IMR-90 (cell line): ENCODE data around the gene LRRC8E. TPM values are rescaled to one million over a fixed set of nuclear protein-coding genes. Genes with fewer than 3 reads are reported as not detected.
A peak's percentile ranks its signal among the peaks of the same experiment; 100 is the strongest.

Source experiments
- ATAC-seq: fragments of 200-7000 bp; cut with Tn5 transposase; 2 replicates; pipeline ENCODE4 v1.9.1; 2020; ENCODE audit warnings: low read depth, mild to moderate bottlenecking, moderate library complexity
- BruUV-seq: library from RNA; stranded (reverse); fragments of 400-500 nt; replicated peaks from 2 replicates; lab custom pipeline; 2021; lab: Mats Ljungman, UMichigan
- CTCF ChIA-PET: fragments of 300-600 bp; formaldehyde crosslinking; extraction: SDS; loops from one replicate; lab custom pipeline; 2021; ENCODE audit warnings: antibody characterized with exemption; lab: Yijun Ruan, JAX
- POLR2A ChIA-PET: fragments of 300-600 bp; sonication (Branson Sonifier 250); formaldehyde crosslinking; loops from one replicate; lab custom pipeline; 2022; ENCODE audit warnings: antibody characterized with exemption; ENCODE audit not compliant: unreplicated experiment; lab: Charles Lee
- DNase-seq: peaks from one replicate; pipeline ENCODE4 v3.0.0; 2013
- H2AFZ ChIP-seq: replicated peaks from 2 replicates; pipeline ENCODE3; 2013; ENCODE audit warnings: low read length, mild to moderate bottlenecking; ENCODE audit not compliant: poor library complexity
- H2AK5ac ChIP-seq: 2 replicates; pipeline ENCODE4 v1.6.1; 2013; ENCODE audit warnings: low read depth, low read length, inconsistent platforms
- H2AK9ac ChIP-seq: replicated peaks from 2 replicates; pipeline ENCODE3; 2013; ENCODE audit warnings: mild to moderate bottlenecking, low read depth, low read length, moderate library complexity; ENCODE audit not compliant: poor library complexity
- H2BK120ac ChIP-seq: 2 replicates; pipeline ENCODE4 v1.6.1; 2013; ENCODE audit warnings: low read depth, low read length, inconsistent platforms
- H2BK15ac ChIP-seq: 3 replicates; pipeline ENCODE4 v1.6.1; 2013; ENCODE audit warnings: low read depth, low read length, inconsistent platforms
- H2BK20ac ChIP-seq: 2 replicates; pipeline ENCODE4 v1.6.1; 2013; ENCODE audit warnings: low read depth, mild to moderate bottlenecking, inconsistent platforms, low read length, moderate library complexity
- H2BK5ac ChIP-seq: 2 replicates; pipeline ENCODE4 v1.6.1; 2013; ENCODE audit warnings: mild to moderate bottlenecking, low read depth, low read length, inconsistent platforms; ENCODE audit not compliant: poor library complexity, severe bottlenecking
- H3K14ac ChIP-seq: replicated peaks from 2 replicates; pipeline ENCODE4 v1.6.1; 2013; ENCODE audit warnings: low read depth, low read length, inconsistent platforms
- H3K18ac ChIP-seq: 2 replicates; pipeline ENCODE4 v1.6.1; 2013; ENCODE audit warnings: low read depth, low read length, control low read depth
- H3K23ac ChIP-seq: 2 replicates; pipeline ENCODE4 v1.6.1; 2013; ENCODE audit warnings: low read depth, low read length, inconsistent platforms
- H3K27ac ChIP-seq: 2 replicates; pipeline ENCODE4 v1.5.1; 2013; ENCODE audit warnings: mild to moderate bottlenecking, control low read depth, low read length; ENCODE audit not compliant: insufficient read depth
- H3K27me3 ChIP-seq: 2 replicates; pipeline ENCODE4 v1.6.1; 2013; ENCODE audit warnings: low read length; ENCODE audit not compliant: control insufficient read depth, insufficient read depth
- H3K36me3 ChIP-seq: 2 replicates; pipeline ENCODE4 v1.6.1; 2013; ENCODE audit warnings: low read length, mixed read lengths; ENCODE audit not compliant: control insufficient read depth, insufficient read depth
- H3K4ac ChIP-seq: 2 replicates; pipeline ENCODE4 v1.6.1; 2013; ENCODE audit warnings: low read depth, low read length, inconsistent platforms
- H3K4me1 ChIP-seq: 2 replicates; pipeline ENCODE4 v1.6.1; 2013; ENCODE audit warnings: low read length, mixed read lengths; ENCODE audit not compliant: control insufficient read depth, insufficient read depth
- H3K4me2 ChIP-seq: 2 replicates; pipeline ENCODE4 v1.6.1; 2013; ENCODE audit warnings: low read depth, mild to moderate bottlenecking, control low read depth, low read length, moderate library complexity
- H3K4me3 ChIP-seq: 2 replicates; pipeline ENCODE4 v1.5.1; 2013; ENCODE audit warnings: low read depth, mild to moderate bottlenecking, control low read depth, low read length, moderate library complexity; ENCODE audit not compliant: insufficient read depth
- H3K56ac ChIP-seq: 2 replicates; pipeline ENCODE4 v1.6.1; 2013; ENCODE audit warnings: low read length, inconsistent platforms; ENCODE audit not compliant: insufficient read depth; ENCODE audit errors: extremely low read depth
- H3K79me1 ChIP-seq, 2 experiments: 2 replicates each; pipeline ENCODE4 v1.6.1; 2013; ENCODE audit warnings: low read length in 2 of 2, inconsistent platforms in 1 of 2, low read depth in 1 of 2
- H3K9ac ChIP-seq: 2 replicates; pipeline ENCODE4 v1.6.1; 2013; ENCODE audit warnings: low read depth, low read length, control low read depth
- H3K9me1 ChIP-seq: 2 replicates; pipeline ENCODE4 v1.6.1; 2013; ENCODE audit warnings: low read length, inconsistent platforms; ENCODE audit not compliant: insufficient read depth
- H3K9me3 ChIP-seq: 2 replicates; pipeline ENCODE4 v1.6.1; 2013; ENCODE audit warnings: low read length; ENCODE audit not compliant: control insufficient read depth, insufficient read depth
- H4K20me1 ChIP-seq: 2 replicates; pipeline ENCODE4 v1.6.1; 2013; ENCODE audit warnings: low read length, inconsistent platforms; ENCODE audit not compliant: insufficient read depth
- H4K5ac ChIP-seq: 2 replicates; pipeline ENCODE4 v1.6.1; 2013; ENCODE audit warnings: mild to moderate bottlenecking, low read depth, low read length, control low read depth
- H4K8ac ChIP-seq, 2 experiments: 2 replicates each; pipeline ENCODE4 v1.6.1; 2013; ENCODE audit warnings: low read depth in 2 of 2, low read length in 2 of 2, control low read depth in 1 of 2, inconsistent platforms in 1 of 2
- H4K91ac ChIP-seq: 2 replicates; pipeline ENCODE4 v1.6.1; 2013; ENCODE audit warnings: low read depth, low read length, inconsistent platforms; ENCODE audit not compliant: insufficient read depth
- MAZ ChIP-seq: IDR thresholded peaks from 2 replicates; pipeline ENCODE4 v1.6.1; 2012; ENCODE audit warnings: low read depth, mild to moderate bottlenecking, low read length, improper control_type of control experiment, moderate library complexity, borderline replicate concordance
- RAD21 ChIP-seq: IDR thresholded peaks from 2 replicates; pipeline ENCODE4 v1.6.1; 2012; ENCODE audit warnings: low read length, improper control_type of control experiment
- SMC3 ChIP-seq: fragments of 150-350 bp; IDR thresholded peaks from 2 replicates; pipeline ENCODE4 v1.6.1; 2016; ENCODE audit warnings: low read depth, mild to moderate bottlenecking, antibody characterized with exemption, low read length, moderate library complexity
- WGBS, 2 experiments: methylation state at CpG; one replicate each; pipeline versions ENCODE4 v1.1.5 to v1.1.7; 2013; ENCODE audit warnings: missing lambda C conversion rate in 2 of 2; ENCODE audit not compliant: insufficient read length in 1 of 2; ENCODE audit errors: extremely low coverage in 2 of 2; 5-methylcytosine and 5-hydroxymethylcytosine counted together
- dilution Hi-C: fragments of 300-500 bp; cut with HindIII; formaldehyde crosslinking; loops from one replicate; pipeline ENCODE4 v1.14.3; 2018; ENCODE audit warnings: low sequenced_read_pairs; ENCODE audit not compliant: unreplicated experiment
- in situ Hi-C: fragments of 300-500 bp; cut with MboI; formaldehyde crosslinking; loops from 3 replicates; pipeline ENCODE4 v1.14.3; 2019; ENCODE audit warnings: low sequenced_read_pairs, inconsistent platforms, mixed read lengths
- intact Hi-C: fragments of 100-400 bp; cut with micrococcal nuclease; formaldehyde crosslinking; loops from 2 replicates; pipeline ENCODE4 v1.10.0; 2022
- polyA plus RNA-seq, 3 experiments: library from polyadenylated mRNA; depleted of rRNA; stranded (reverse); fragments of >200 nt; gene quantifications; 2 replicates each; pipeline ENCODE4 v1.2.3, GENCODE V29; 2012; ENCODE audit warnings: low replicate concordance in 1 of 3
- total RNA-seq: library from RNA; depleted of rRNA; stranded (reverse); fragments of >200 nt; gene quantifications from 2 replicates; pipeline ENCODE4 v1.2.3, GENCODE V29; 2012
- TF ChIP-seq, protein P1 (sequence below): conservative IDR thresholded peaks from 2 replicates; pipeline ENCODE4 v1.5.1; 2012; ENCODE audit warnings: mild to moderate bottlenecking, low read depth, low read length, improper control_type of control experiment
- TF ChIP-seq, protein P2 (sequence below): fragments of 150-350 bp; IDR thresholded peaks from 2 replicates; pipeline ENCODE4 v1.6.1; 2017; ENCODE audit warnings: mild to moderate bottlenecking, antibody characterized with exemption, low read length, low read depth

LRRC8E gene
- total and polyA plus RNA-seq, 2 of the 4 experiments (the other 2 are of a cell fraction) = 6.4 to 7.2 TPM

DNA sequence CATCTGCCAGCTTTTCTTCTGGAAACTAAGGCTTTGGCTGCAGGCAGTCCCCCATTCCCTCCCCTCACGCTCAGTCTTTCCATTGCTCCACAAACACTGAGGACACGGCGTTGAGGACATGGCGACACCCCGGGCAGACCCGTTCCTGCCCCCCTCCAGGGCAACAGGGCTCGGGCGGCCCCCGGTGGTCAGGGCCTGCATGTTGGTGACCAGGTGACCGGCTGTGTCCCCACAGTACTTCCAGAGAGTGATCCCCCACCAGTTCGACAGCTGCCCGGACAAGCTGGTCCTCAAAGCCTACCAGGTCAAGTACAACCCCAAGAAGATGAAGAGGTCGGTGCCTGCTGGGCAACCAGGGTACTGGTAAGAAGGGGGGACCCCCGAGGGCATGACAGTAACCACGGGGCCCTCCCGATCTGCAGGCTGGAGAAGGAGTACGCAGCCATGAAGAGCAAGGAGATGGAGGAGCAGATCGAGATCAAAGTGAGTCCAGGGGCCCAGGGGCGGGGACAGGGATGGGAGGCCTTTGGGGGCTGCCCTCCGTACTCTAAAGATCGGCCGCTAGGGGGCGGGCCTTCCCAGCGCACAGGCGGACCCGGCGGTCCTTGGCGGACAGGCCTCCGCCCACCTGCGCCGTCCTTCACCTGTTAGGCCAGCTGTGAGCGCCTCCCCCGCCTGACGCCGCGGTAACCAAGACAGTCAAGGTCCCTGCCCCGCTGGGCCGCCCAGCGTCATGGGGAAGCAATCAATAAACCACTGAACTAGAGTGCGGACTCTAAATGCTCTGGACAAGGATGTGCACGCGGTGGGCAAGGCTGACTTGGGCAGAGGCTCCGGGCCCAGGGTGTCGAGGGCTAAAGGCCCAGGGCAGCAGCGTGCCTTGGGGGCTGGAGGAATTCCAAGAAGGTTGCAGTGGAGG lies 35.2 kb upstream of the LRRC8E start:
- no peak overlapping the region for H4K91ac ChIP-seq
- H3K18ac ChIP-seq = no peak overlapping the region
- no peaks in the 10 kb centered on the region for H3K9me3 ChIP-seq
- DNase-seq (peak; percentile 41), ATAC-seq (peak; percentile 89)
- H3K27me3 ChIP-seq = no peaks in the 10 kb centered on the region
- no TSS peak for BruUV-seq
- H4K20me1 ChIP-seq = peaks cover 8% of the 10 kb centered on the region
- whole genome bisulfite sequencing, 2 experiments = 24% methylated on average over 16 of the region's 45 CpGs; no CpG with 5 or more reads in 1 of the 2 experiments
- no peak overlapping the region for H3K4me2 ChIP-seq
- H3K4me3 ChIP-seq = no peak overlapping the region
- in situ Hi-C loops = no loop called here
- CTCF ChIA-PET = interaction anchor here (0.7 to 1.3 kb wide), 2 partner anchors 10 to 16 kb away, joined by 3 to 6 read pairs; no protein-coding TSS in a partner anchor
- TF ChIP-seq, protein P1, sequence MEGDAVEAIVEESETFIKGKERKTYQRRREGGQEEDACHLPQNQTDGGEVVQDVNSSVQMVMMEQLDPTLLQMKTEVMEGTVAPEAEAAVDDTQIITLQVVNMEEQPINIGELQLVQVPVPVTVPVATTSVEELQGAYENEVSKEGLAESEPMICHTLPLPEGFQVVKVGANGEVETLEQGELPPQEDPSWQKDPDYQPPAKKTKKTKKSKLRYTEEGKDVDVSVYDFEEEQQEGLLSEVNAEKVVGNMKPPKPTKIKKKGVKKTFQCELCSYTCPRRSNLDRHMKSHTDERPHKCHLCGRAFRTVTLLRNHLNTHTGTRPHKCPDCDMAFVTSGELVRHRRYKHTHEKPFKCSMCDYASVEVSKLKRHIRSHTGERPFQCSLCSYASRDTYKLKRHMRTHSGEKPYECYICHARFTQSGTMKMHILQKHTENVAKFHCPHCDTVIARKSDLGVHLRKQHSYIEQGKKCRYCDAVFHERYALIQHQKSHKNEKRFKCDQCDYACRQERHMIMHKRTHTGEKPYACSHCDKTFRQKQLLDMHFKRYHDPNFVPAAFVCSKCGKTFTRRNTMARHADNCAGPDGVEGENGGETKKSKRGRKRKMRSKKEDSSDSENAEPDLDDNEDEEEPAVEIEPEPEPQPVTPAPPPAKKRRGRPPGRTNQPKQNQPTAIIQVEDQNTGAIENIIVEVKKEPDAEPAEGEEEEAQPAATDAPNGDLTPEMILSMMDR = peak; percentile 82
- TF ChIP-seq, protein P2, sequence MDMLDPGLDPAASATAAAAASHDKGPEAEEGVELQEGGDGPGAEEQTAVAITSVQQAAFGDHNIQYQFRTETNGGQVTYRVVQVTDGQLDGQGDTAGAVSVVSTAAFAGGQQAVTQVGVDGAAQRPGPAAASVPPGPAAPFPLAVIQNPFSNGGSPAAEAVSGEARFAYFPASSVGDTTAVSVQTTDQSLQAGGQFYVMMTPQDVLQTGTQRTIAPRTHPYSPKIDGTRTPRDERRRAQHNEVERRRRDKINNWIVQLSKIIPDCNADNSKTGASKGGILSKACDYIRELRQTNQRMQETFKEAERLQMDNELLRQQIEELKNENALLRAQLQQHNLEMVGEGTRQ = no peak
- TF ChIP-seq MAZ (peak; percentile 34; the same call in 1 of the 2 replicates), SMC3 (peak; percentile 59), RAD21 (peak; percentile 78)
- no peak overlapping the region for H3K14ac ChIP-seq
- no peak overlapping the region for H2BK120ac ChIP-seq
- H4K8ac ChIP-seq = no peak overlapping the region
- H3K79me1 ChIP-seq = no peaks in the 10 kb centered on the region
- POLR2A ChIA-PET = no interaction called here
- no peak overlapping the region for H2BK5ac ChIP-seq
- peak overlapping the region; percentile 77 for H2AFZ ChIP-seq
- no peak overlapping the region for H2BK15ac ChIP-seq
- no peak overlapping the region for H4K5ac ChIP-seq
- H3K4me1 ChIP-seq = peaks cover 6% of the 10 kb centered on the region
- H3K27ac ChIP-seq = no peak overlapping the region
- H3K23ac ChIP-seq = no peak overlapping the region
- no peaks in the 10 kb centered on the region for H3K36me3 ChIP-seq
- peak overlapping the region; percentile 67 for H2AK9ac ChIP-seq
- H2BK20ac ChIP-seq = no peak overlapping the region
- H3K9ac ChIP-seq = no peak overlapping the region
- H3K9me1 ChIP-seq = no peaks in the 10 kb centered on the region
- intact Hi-C loops = loop anchor here (1.0 kb wide), 1 partner anchor 400 kb away; no protein-coding TSS in a partner anchor
- no peak overlapping the region for H3K4ac ChIP-seq
- dilution Hi-C loops = no loop called here
- no peak overlapping the region for H3K56ac ChIP-seq
- no peak overlapping the region for H2AK5ac ChIP-seq
